SK-N-MC (cell line): ENCODE results near the gene DNAH9.
"Not testable (repeated sequence)": the region's sequence is repeated elsewhere in the genome, so short reads cannot be mapped to it uniquely, and the experiment has no call there.

Experiments used
- DNase-seq: peaks from one replicate; pipeline ENCODE4 v3.0.0-alpha.2; 2011; ENCODE audit warnings: low read depth, low spot score
- H3K27ac ChIP-seq: fragments of 200-600 bp; sonication (generic); 2 replicates; pipeline ENCODE4 v1.5.1; 2016; ENCODE audit warnings: mixed run types
- H3K36me3 ChIP-seq: fragments of 200-600 bp; sonication (generic); 2 replicates; pipeline ENCODE4 v1.6.1; 2017; ENCODE audit warnings: antibody characterized with exemption, low read length, mixed read lengths; ENCODE audit not compliant: insufficient read depth
- H3K4me3 ChIP-seq: fragments of 200-600 bp; sonication (generic); 2 replicates; pipeline ENCODE4 v1.5.1; 2016
- H3K9ac ChIP-seq: fragments of 200-600 bp; sonication (generic); 2 replicates; pipeline ENCODE4 v1.8.0; 2017; ENCODE audit warnings: mixed run types, mixed read lengths; ENCODE audit not compliant: insufficient read length
- H3K9me3 ChIP-seq: fragments of 200-600 bp; sonication (generic); 2 replicates; pipeline ENCODE4 v1.6.1; 2017; ENCODE audit warnings: low read depth, mild to moderate bottlenecking, antibody characterized with exemption, low read length, moderate library complexity, mixed read lengths
- EZH2 ChIP-seq: fragments of 200-600 bp; sonication (generic); IDR thresholded peaks from one replicate; pipeline ENCODE4 v1.6.1; 2017; ENCODE audit warnings: antibody characterized with exemption
- FOXP2 ChIP-seq: optimal IDR thresholded peaks from 2 replicates; pipeline ENCODE3; 2011; ENCODE audit warnings: mild to moderate bottlenecking, moderate library complexity; ENCODE audit not compliant: insufficient read depth; ENCODE audit errors: extremely low read length, control extremely low read depth
- POLR2AphosphoS5 ChIP-seq: IDR thresholded peaks from 2 replicates; pipeline ENCODE4 v1.6.1; 2012; ENCODE audit warnings: mild to moderate bottlenecking, low read depth, low read length, borderline replicate concordance

DNAH9 gene

DNA sequence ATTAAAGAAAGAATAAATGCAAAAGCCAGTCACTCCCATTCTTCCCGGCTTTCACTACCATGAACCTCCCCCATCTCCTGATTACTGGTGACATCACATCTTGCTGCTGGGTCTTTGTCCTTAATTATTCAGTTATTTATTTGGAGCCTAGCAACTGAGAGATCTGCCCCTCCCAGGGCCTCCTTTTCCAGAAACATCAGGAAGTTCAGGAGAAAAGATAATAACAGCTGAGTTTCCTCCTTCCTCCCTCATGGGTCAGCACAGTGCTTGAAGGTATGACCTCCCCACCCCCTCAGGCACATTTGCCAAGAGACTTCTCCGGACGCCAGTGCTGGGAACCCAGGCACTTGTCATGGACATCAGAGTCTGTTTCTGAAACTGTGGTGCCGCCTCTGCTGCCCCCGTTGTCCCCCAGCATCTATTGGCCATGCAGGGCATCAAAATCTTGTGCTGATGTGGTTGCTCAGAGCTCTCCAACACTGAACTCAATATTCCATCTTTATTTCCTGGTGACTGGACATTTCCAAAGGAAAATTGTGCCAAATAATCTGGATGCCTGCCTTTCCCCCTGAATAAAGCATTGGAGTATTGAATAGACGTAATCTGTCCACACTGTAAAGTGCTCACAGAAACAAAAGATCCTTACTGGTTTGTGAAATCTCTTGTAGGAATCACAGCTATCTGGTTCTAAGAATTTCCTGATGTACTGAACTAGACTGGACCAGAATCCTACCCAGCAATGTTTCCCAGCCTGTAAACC lies 327.2 kb downstream of the DNAH9 start:
- Histone ChIP-seq H3K27ac (no peak overlapping the region), H3K4me3 (no peak overlapping the region), H3K9ac (no peak overlapping the region), H3K9me3 (no peaks in the 10 kb centered on the region), H3K36me3 (no peaks in the 10 kb centered on the region)
- TF ChIP-seq FOXP2 (no peak), EZH2 (no peak), POLR2AphosphoS5 (no peak)
- DNase-seq = no peak

GRCh38 chr17:11928436-11928835 lies 330.2 kb downstream of the DNAH9 start:
- no peak for DNase-seq
- no peaks in the 10 kb centered on the region for H3K9me3 ChIP-seq
- H3K27ac ChIP-seq = no peak overlapping the region
- TF ChIP-seq FOXP2 (no peak), POLR2AphosphoS5 (no peak), EZH2 (no peak)
- no peaks in the 10 kb centered on the region for H3K36me3 ChIP-seq
- H3K4me3 ChIP-seq = no peak overlapping the region
- H3K9ac ChIP-seq = no peak overlapping the region

GRCh38 chr17:11932337-11932898 lies 334.1 kb downstream of the DNAH9 start:
- Histone ChIP-seq H3K27ac (no peak overlapping the region), H3K36me3 (no peaks in the 10 kb centered on the region), H3K9ac (no peak overlapping the region), H3K4me3 (no peak overlapping the region), H3K9me3 (no peaks in the 10 kb centered on the region)
- no peak for DNase-seq
- TF ChIP-seq EZH2 (no peak), FOXP2 (no peak), POLR2AphosphoS5 (no peak)

- Histone ChIP-seq H3K4me3 (no peak overlapping the region), H3K27ac (no peak overlapping the region), H3K9me3 (no peaks in the 10 kb centered on the region), H3K36me3 (no peaks in the 10 kb centered on the region), H3K9ac (peak overlapping the region; percentile 29)
- TF ChIP-seq FOXP2 (no peak), EZH2 (no peak), POLR2AphosphoS5 (no peak)
- peak; percentile 12 for DNase-seq
Measured at GRCh38 chr17:11935734-11936406, 337.6 kb downstream of the DNAH9 start.

- no peak for TF ChIP-seq POLR2AphosphoS5
- no peak for TF ChIP-seq FOXP2
- no peak for TF ChIP-seq EZH2
- DNase-seq = no peak
Measured at GRCh38 chr17:11940904-11941303, 342.6 kb downstream of the DNAH9 start.

DNA sequence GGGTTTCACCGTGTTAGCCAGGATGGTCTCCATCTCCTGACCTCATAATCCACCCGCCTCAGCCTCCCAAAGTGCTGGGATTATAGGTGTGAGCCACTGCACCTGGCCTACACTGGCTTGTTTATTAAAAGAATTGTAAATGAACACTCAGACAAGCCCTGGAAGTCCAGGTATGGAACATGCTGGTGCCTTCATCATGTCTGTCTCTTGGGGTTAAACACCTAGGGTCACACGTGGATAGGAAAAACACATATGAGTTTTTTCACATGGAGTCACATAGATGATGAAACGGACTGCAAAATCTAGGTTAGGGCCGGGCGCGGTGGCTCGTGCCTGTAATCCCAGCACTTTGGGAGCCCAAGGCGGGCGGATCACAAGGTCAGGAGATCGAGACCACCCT lies 344.8 kb downstream of the DNAH9 start:
- not testable (repeated sequence) for H3K9ac ChIP-seq, DNase-seq, H3K4me3 ChIP-seq, H3K36me3 ChIP-seq, H3K9me3 ChIP-seq, H3K27ac ChIP-seq

More at GRCh38 chr17:11940904-11941303, 342.6 kb downstream of the DNAH9 start:
- Histone ChIP-seq H3K9me3 (no peaks in the 10 kb centered on the region), H3K9ac (no peak overlapping the region), H3K36me3 (no peaks in the 10 kb centered on the region), H3K4me3 (no peak overlapping the region), H3K27ac (no peak overlapping the region)

DNA sequence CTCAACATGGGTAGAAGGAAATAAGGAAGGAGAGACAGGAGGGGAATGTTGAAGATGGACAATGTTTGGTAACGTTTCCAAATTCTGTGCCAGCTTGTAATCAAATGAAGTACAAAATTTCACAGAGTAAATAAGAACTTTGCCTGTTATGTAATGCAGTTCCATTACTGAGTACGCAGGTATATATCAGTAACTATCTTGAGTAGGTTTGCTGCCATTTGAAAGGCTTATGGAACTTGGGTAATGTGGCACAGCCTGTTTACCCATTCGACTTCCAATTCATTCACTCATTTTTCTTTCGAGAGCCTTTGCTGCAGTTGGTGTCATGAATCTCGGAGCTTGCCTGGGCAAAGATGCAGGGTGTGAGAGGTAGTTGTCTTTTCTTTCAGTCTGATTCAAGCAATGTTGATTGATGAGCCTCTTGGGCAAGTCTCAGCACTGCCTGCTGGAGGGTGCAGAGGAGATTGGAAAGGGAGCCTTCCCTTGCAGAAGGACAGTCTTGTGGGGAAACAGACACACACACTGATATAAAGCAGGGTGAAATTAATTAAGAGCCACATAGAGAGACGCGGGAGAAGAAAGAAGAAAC lies 345.6 kb downstream of the DNAH9 start:
- no peak for DNase-seq
- no peak overlapping the region for H3K4me3 ChIP-seq
- H3K9me3 ChIP-seq = no peaks in the 10 kb centered on the region
- TF ChIP-seq FOXP2 (no peak), POLR2AphosphoS5 (no peak), EZH2 (no peak)
- no peak overlapping the region for H3K9ac ChIP-seq
- H3K27ac ChIP-seq = no peak overlapping the region
- no peaks in the 10 kb centered on the region for H3K36me3 ChIP-seq

GRCh38 chr17:11944587-11944986 lies 346.3 kb downstream of the DNAH9 start:
- no peak for TF ChIP-seq FOXP2
- TF ChIP-seq POLR2AphosphoS5 = no peak
- no peak for TF ChIP-seq EZH2
- Histone ChIP-seq H3K9me3 (no peaks in the 10 kb centered on the region), H3K36me3 (no peaks in the 10 kb centered on the region), H3K9ac (no peak overlapping the region), H3K4me3 (no peak overlapping the region), H3K27ac (no peak overlapping the region)
- no peak for DNase-seq
